H1 (cell line): ENCODE data around the gene RBM38. TPM values are rescaled to one million over a fixed set of nuclear protein-coding genes. Genes with fewer than 3 reads are reported as not detected.

Experiments used
- CBX8 ChIP-seq: fragments of 300-800, 300-1000 bp; sonication (generic); IDR thresholded peaks from 2 replicates; pipeline ENCODE4 v1.7.1; 2016; ENCODE audit warnings: low read depth, low read length, borderline replicate concordance
- GABPA ChIP-seq: IDR thresholded peaks from 2 replicates; pipeline ENCODE4 v1.6.1; 2011; ENCODE audit warnings: mild to moderate bottlenecking, low read length, moderate library complexity, borderline replicate concordance; ENCODE audit not compliant: insufficient read depth
- POU5F1 ChIP-seq: IDR thresholded peaks from 2 replicates; pipeline ENCODE4 v1.6.1; 2011; ENCODE audit warnings: low read depth, mild to moderate bottlenecking, low read length, moderate library complexity
- RXRA ChIP-seq: IDR thresholded peaks from 2 replicates; pipeline ENCODE4 v1.6.1; 2011; ENCODE audit warnings: low read depth, mild to moderate bottlenecking, low read length, moderate library complexity; ENCODE audit not compliant: insufficient read depth
- SIX5 ChIP-seq: IDR thresholded peaks from 2 replicates; pipeline ENCODE4 v1.6.1; 2011; ENCODE audit warnings: mild to moderate bottlenecking, low read depth, low read length
- TBP ChIP-seq: IDR thresholded peaks from 2 replicates; pipeline ENCODE4 v1.6.1; 2011; ENCODE audit warnings: low read depth, low read length, improper control_type of control experiment
- polyA plus RNA-seq, 7 experiments: library from polyadenylated mRNA; depleted of rRNA in 3 of 7; stranded (reverse) in 5 of 7; unstranded in 2 of 7; fragments of >200 nt in 5 of 7; fragments of 200-250 nt in 2 of 7; gene quantifications; 1 replicate in 5 of 7; 2 replicates in 1 of 7; 4 replicates in 1 of 7; pipeline versions ENCODE4 v1.2.1 to v1.2.3, GENCODE V29; 2011 to 2013; ENCODE audit warnings: missing spikeins in 2 of 7, mixed read lengths in 2 of 7
- total RNA-seq: library from RNA; stranded (reverse); fragmentation: NEBNext Ultra II Directional; extraction: Animal tissue kit (Norgen Biotek cat#: 25700); gene quantifications from 2 replicates; pipeline ENCODE4 v1.2.1, GENCODE V29; 2021
- TF ChIP-seq, protein P1 (sequence below): IDR thresholded peaks from 2 replicates; pipeline ENCODE4 v1.6.1; 2011; ENCODE audit warnings: low read length, improper control_type of control experiment
- TF ChIP-seq, protein P2 (sequence below), 3 experiments: IDR thresholded peaks; 1 replicate in 2 of 3; 2 replicates in 1 of 3; pipeline versions ENCODE4 v1.5.1 to v1.6.1; 2011; ENCODE audit warnings: low read length in 3 of 3, mild to moderate bottlenecking in 3 of 3, inconsistent platforms in 2 of 3, low read depth in 1 of 3, moderate library complexity in 1 of 3; ENCODE audit not compliant: insufficient read depth in 1 of 3; ENCODE audit errors: control extremely low read depth in 1 of 3

Gene RBM38
- total and polyA plus RNA-seq, 2 of the 8 experiments (the other 6 are each of a cell fraction or from before 2014, with no cell fraction given) = 57.7 to 109 TPM

DNA sequence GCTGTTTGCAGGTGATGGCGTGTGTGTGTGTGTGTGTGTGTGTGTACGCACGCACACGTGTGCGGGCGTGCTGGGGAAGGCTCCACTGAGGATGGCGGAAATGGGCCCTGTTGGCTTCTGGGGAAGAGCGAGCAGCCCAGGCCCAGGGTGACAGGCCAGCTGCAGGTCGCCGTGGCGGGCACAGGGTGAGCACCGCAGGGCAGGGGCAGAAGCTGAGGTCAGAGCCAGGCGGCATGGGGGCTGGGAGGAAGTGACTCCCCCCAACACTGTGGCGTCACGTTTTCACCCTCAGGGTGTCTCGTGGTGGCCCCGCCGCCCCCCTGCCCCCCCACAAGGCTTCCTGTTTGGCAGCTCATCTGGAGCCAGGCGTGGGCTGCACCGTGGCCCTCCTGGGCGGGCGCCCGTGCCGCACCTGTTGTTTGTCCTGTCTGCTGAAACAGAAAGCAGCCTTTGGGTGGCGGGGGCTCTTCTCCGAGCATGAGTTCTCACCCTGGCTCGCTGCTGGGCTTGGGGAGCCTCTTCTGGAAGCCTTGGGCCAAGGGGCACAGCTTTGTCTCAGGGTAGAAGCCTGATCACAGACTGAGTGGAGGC lies 7.1 kb downstream of the RBM38 start (continued):
- TF ChIP-seq, protein P1, sequence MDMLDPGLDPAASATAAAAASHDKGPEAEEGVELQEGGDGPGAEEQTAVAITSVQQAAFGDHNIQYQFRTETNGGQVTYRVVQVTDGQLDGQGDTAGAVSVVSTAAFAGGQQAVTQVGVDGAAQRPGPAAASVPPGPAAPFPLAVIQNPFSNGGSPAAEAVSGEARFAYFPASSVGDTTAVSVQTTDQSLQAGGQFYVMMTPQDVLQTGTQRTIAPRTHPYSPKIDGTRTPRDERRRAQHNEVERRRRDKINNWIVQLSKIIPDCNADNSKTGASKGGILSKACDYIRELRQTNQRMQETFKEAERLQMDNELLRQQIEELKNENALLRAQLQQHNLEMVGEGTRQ = no peak
- TF ChIP-seq TBP (no peak), CBX8 (no peak), GABPA (no peak), POU5F1 (no peak), SIX5 (no peak), RXRA (no peak)
- TF ChIP-seq, protein P2, sequence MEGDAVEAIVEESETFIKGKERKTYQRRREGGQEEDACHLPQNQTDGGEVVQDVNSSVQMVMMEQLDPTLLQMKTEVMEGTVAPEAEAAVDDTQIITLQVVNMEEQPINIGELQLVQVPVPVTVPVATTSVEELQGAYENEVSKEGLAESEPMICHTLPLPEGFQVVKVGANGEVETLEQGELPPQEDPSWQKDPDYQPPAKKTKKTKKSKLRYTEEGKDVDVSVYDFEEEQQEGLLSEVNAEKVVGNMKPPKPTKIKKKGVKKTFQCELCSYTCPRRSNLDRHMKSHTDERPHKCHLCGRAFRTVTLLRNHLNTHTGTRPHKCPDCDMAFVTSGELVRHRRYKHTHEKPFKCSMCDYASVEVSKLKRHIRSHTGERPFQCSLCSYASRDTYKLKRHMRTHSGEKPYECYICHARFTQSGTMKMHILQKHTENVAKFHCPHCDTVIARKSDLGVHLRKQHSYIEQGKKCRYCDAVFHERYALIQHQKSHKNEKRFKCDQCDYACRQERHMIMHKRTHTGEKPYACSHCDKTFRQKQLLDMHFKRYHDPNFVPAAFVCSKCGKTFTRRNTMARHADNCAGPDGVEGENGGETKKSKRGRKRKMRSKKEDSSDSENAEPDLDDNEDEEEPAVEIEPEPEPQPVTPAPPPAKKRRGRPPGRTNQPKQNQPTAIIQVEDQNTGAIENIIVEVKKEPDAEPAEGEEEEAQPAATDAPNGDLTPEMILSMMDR (IDR thresholded peaks at IDR 0.05; ENCODE audit: control extremely low read depth in 1 of 3, insufficient read depth in 1 of 3, low read depth in 1 of 3, low read length in 3 of 3) = no peak
